NCI-H128 (cell line): ENCODE results near the gene PTPRF.
"Not testable (repeated sequence)": the region's sequence is repeated elsewhere in the genome, so short reads cannot be mapped to it uniquely, and the experiment has no call there.

ENCODE experiments used
- DNase-seq: peaks from one replicate; lab custom pipeline; 2025; ENCODE audit not compliant: unreplicated experiment; lab: John Stamatoyannopoulos, UW

Gene PTPRF

GRCh38 chr1:43622471-43622870 lies 91.8 kb downstream of the PTPRF start:
- DNase-seq, result no peak

GRCh38 chr1:43622901-43623780 lies 92.5 kb downstream of the PTPRF start:
- no peak for DNase-seq

DNA sequence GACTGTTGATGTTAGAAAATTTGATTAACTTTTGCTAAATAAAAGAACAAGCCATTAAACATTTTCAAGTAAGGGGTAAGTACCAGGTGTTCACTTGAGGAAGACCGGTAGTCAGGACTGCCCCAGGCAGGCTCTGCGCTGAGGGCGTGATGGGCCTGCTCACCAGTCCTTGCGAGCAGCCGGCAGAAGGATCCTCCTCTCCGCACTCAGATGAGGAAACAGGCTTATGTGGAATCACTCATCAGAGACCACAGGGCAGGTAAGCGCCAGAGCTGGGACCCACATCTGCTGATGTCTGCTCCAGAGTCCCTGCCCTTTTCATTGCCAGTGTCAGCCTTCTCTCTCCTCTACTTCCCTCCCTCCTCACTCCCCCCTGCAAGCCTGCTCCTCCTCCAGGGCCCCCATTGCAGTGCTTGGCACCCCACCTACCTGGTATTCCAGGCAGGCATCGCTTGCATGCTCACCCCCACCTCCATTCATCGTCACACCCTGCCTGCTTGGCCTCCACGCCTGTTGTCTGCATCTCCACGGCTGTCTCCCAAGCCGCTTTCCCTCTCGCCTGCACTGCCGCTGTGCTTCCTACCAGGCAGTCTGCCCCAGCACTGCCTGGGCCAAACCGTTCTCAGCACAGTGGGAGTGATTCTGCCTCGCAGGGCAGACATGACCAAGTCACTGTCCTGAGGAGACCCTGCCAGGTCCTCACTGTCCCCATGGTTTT lies 94.5 kb downstream of the PTPRF start:
- DNase-seq, result no peak

DNA sequence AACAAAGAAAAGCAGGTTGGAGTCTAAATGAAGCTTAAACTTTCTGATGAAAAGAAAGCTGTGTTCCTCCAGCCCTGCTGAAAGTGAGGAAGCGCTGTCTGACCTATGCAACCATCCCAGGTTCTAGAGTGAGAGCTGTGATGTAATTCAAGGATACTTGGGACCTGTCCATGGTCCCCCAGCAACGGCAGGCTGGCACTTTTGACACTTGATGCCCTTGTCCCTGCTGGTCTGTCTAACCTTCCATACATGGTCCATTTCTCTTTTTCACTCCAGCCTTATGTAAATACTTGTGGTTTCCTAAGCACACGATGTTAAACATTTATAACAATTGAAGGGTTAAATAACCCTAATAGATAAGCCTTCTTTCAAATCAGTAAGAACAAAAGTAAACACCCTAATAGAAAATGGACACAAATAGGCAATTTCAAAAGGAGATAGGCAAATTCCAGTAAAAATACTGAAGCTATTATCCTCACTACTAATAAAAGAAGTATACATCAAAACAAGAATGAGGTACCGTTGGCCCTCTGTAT lies 101.5 kb downstream of the PTPRF start:
- no peak for DNase-seq

- no peak for DNase-seq
Observed at GRCh38 chr1:43634721-43635120, 104.0 kb downstream of the PTPRF start.

- DNase-seq, result no peak
Observed at GRCh38 chr1:43636006-43636641, 105.4 kb downstream of the PTPRF start.

GRCh38 chr1:43637267-43637666 lies 106.6 kb downstream of the PTPRF start:
- no peak for DNase-seq

DNA sequence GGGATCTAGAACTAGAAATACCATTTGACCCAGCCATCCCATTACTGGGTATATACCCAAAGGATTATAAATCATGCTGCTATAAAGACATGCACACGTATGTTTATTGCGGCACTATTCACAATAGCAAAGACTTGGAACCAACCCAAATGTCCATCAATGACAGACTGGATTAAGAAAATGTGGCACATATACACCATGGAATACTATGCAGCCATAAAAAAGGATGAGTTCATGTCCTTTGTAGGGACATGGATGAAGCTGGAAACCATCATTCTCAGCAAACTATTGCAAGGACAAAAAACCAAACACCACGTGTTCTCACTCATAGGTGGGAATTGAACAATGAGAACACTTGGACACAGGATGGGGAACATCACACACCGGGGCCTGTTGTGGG lies 107.7 kb downstream of the PTPRF start:
- DNase-seq, result not testable (repeated sequence)

GRCh38 chr1:43639976-43640794 lies 109.5 kb downstream of the PTPRF start:
- no peak for DNase-seq

DNA sequence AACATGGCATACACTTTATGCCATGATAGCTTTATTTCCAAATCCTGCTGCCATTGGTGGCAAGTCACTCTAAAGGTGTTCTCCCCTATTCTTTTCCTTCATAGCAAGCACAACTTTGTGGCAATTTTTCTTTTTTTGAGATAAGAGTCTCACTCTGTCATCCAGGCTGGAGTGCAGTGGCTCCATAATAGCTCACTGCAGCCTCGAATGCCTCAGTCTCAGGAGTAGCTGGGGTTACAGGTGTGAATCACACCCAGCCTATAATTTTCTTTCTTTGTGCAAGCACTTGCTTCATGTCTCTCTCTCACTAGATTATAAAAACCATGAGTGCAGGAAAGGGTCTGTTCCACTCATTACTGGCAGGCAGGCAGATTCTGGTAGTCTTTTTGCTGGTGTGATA lies 113.9 kb downstream of the PTPRF start:
- DNase-seq, result no peak

DNA sequence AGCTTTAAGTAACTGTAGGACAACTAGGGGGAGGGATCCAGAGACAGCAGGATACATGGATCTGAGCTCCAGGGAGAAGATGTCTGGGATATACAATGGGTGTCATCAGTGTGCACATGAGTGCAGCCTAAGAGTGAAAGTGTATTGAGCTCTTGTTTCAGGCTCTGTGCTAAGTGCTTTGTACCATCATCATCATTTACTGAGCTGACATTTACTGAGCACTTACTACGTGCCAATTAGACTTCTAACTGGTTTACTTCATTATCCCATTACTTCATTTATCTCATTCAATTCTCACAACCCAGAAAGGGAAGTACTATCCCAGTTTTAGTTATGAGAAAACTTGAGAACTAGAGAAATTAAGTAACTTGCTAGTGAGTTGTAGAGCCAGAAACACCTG lies 114.8 kb downstream of the PTPRF start:
- no peak for DNase-seq

GRCh38 chr1:43647331-43647730 lies 116.6 kb downstream of the PTPRF start:
- DNase-seq, result not testable (repeated sequence)

DNA sequence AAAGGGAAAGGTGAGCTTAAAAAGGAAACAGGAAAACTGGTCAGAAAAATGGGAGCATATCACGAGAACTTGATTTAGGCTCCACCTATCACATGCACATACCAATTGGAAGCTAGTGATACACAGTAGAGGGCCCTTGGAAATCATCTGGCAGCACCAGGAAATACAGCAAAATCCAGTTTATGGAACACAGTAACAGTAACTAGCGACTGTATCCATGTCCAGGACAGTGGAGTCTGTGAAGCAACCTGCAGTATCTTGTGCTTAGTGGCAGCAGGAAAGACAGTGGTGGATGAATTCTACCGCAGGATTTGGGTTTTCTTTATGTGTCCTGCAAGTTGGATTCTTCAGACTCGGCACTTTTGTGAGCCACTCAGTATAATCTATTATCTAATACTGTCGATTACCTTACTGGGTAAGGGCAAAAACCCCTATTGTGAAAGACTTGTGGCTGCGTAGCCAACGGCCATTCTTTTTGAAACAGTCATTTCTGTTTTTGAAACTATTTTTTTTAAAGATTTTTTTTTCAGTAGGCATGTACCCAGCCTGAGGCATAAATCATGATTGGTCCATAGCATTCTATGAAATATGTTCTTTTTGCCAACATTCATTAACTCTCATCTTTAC lies 117.7 kb downstream of the PTPRF start:
- no peak for DNase-seq

DNA sequence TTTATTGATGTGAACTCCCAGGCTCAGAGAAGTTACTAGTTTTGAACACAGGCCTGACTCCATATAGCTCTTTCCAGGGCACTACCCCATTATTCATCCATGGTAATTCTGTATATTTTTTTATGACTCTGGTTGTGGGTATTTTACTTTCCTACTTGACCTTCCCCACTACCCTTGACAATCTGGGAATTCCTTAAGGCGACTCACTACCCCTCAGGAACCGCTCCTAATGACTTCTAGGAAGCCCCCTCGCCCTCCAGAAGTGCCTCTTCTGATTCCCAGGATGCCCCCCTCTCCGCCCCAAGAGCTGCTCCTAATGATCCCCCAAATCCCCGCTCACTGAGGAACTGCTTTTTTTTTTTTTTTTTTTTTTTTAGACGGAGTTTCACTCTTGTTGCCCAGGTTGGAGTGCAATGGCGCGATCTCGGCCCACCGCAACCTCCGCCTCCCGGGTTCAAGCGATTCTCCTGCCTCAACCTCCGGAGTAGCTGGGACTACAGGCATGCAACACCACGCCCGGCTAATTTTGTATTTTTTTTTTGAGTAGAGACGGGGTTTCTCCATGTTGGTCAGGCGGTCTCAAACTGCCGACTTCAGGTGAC lies 118.3 kb downstream of the PTPRF start:
- DNase-seq, result no peak

GRCh38 chr1:43650310-43651085 lies 119.8 kb downstream of the PTPRF start:
- DNase-seq, result peak; percentile 95

DNA sequence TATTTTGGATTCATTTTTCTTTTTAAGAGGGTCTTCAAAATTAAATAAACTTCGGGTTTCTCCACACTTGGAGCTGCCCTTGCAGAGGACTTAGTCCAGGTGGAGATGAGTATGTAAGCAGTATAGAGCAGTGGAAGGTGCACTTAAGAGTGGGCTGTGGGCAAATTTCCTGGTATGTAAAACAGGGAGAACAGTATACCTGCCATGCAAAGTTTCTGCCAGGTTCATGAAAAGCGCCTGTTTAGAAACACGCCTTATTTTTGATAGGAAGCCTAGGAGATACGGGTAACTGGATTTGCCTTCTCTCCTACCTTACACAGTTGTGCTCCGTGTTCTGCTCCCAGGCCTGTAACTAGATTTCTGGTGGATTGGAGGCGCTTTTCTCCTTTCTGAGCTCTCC lies 120.5 kb downstream of the PTPRF start:
- DNase-seq, result no peak

GRCh38 chr1:43651902-43652301 lies 121.2 kb downstream of the PTPRF start:
- no peak for DNase-seq

DNA sequence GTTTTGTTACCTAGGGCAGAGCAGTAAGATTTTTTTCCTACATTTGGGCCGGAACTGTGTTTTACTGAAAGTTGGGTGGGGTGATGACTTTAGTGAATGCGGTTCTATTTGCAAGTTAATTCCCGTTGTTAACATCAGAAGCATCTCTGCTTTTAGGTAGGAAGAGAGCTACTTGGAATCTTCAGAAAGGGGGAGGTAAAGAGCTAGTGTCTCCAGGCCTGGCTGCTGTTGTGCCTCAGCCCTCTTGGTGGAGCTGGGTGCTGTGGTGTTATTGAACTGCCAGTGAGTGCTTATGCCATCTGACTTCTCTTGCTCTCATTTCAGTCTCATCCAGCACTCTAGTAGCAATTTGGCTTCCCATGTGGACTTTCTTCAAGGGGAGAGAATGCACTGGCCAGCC lies 122.7 kb downstream of the PTPRF start:
- no peak for DNase-seq

DNA sequence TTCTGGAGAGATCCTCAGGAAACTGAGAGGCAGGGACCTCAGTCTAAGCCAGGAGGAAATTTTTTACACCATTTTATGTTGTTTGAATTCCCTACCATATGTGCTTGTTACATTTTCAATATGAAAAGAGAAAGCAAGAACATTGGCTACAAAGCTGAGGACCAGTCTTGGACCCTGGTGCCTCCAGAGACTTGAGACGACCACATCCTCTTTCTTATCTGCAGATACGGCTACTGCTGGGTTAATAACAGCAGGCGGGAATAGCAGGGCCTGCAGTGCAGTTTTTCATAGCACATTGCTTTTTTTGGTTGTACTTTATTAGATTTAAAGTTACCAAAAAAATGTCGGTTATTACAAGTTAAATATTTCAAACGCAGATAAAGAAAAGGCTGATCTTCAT lies 123.2 kb downstream of the PTPRF start:
- no peak for DNase-seq
